HG03521 (cell line): Measurements from ENCODE around the gene KLC1.
"Not testable (repeated sequence)": the region's sequence is repeated elsewhere in the genome, so short reads cannot be mapped to it uniquely, and the experiment has no call there.

Experiments used
- ATAC-seq: cut with Tn5 transposase; IDR thresholded peaks from one replicate; pipeline ENCODE4 v1.9.1; 2021; ENCODE audit warnings: mild to moderate bottlenecking, moderate library complexity; ENCODE audit not compliant: unreplicated experiment

KLC1 gene

GRCh38 chr14:103628684-103629502 is at the start of gene KLC1:
Gene KLC1, plus strand, starts transcription at chr14:103629211. Its CDS starts 25,354 bp downstream, at chr14:103654565.
- peak; percentile 57 for ATAC-seq

GRCh38 chr14:103581206-103581605 is 47.8 kb upstream of the KLC1 start:
- ATAC-seq: no peak

GRCh38 chr14:103581954-103582703 is 46.9 kb upstream of the KLC1 start:
- ATAC-seq: no peak

- ATAC-seq: no peak
Measured at GRCh38 chr14:103584326-103584915, 44.6 kb upstream of the KLC1 start.

GRCh38 chr14:103593577-103593976 is 35.4 kb upstream of the KLC1 start:
- ATAC-seq: peak; percentile 87

- ATAC-seq: no peak
Measured at GRCh38 chr14:103594265-103594664, 34.7 kb upstream of the KLC1 start.

- no peak for ATAC-seq
Measured at GRCh38 chr14:103597623-103598377, 31.2 kb upstream of the KLC1 start.

GRCh38 chr14:103600503-103600902 is 28.5 kb upstream of the KLC1 start:
- ATAC-seq: no peak

- ATAC-seq: no peak
Measured at GRCh38 chr14:103604620-103605019, 24.4 kb upstream of the KLC1 start.

- no peak for ATAC-seq
Measured at GRCh38 chr14:103606963-103607668, 21.9 kb upstream of the KLC1 start.

GRCh38 chr14:103607822-103608221 is 21.2 kb upstream of the KLC1 start:
- ATAC-seq: no peak

GRCh38 chr14:103609081-103609480 is 19.9 kb upstream of the KLC1 start:
- ATAC-seq: not testable (repeated sequence)

GRCh38 chr14:103611215-103611614 is 17.8 kb upstream of the KLC1 start:
- ATAC-seq: no peak

- no peak for ATAC-seq
Measured at GRCh38 chr14:103613517-103613916, 15.5 kb upstream of the KLC1 start.

- ATAC-seq: no peak
Measured at GRCh38 chr14:103616635-103617300, 12.2 kb upstream of the KLC1 start.

GRCh38 chr14:103619057-103619456 is 10.0 kb upstream of the KLC1 start:
- ATAC-seq: no peak

GRCh38 chr14:103621860-103622259 is 7.2 kb upstream of the KLC1 start:
- no peak for ATAC-seq

- ATAC-seq: no peak
Measured at GRCh38 chr14:103623308-103623707, 5.7 kb upstream of the KLC1 start.

GRCh38 chr14:103623883-103624482 is 5.0 kb upstream of the KLC1 start:
- no peak for ATAC-seq
